Left ventricle myocardium superior (tissue), 1 donor: Measurements from ENCODE around the gene KLK14. TPM values are rescaled to one million over a fixed set of nuclear protein-coding genes. Genes with fewer than 3 reads are reported as not detected.

Experiments
- ATAC-seq: fragments of 200-7000 bp; cut with Tn5 transposase; one replicate; pipeline ENCODE4 v1.9.1; 2020; ENCODE audit warnings: mild to moderate bottlenecking, moderate library complexity
- DNase-seq: peaks from one replicate; pipeline ENCODE4 v3.0.0-alpha.2; 2020
- intact Hi-C: fragments of 100-400 bp; cut with micrococcal nuclease; formaldehyde crosslinking; loops from one replicate; pipeline ENCODE4 v1.11.0; 2022
- long read RNA-seq: library from polyadenylated mRNA; unstranded; transcript quantifications from one replicate; pipeline ENCODE4 v2.0.0, GENCODE V29; 2021
- total RNA-seq: library from RNA; stranded (reverse); fragmentation: NEBNext Ultra II Directional; extraction: Animal tissue kit (Norgen Biotek cat#: 25700); gene quantifications from one replicate; pipeline ENCODE4 v1.2.1, GENCODE V29; 2021
- donor health status: DM: no; HTN: yes; CAD: no; lungs with severe emphysema.

KLK14 gene
- total RNA-seq: 0.89 TPM
- long read RNA-seq: 0 reads

DNA sequence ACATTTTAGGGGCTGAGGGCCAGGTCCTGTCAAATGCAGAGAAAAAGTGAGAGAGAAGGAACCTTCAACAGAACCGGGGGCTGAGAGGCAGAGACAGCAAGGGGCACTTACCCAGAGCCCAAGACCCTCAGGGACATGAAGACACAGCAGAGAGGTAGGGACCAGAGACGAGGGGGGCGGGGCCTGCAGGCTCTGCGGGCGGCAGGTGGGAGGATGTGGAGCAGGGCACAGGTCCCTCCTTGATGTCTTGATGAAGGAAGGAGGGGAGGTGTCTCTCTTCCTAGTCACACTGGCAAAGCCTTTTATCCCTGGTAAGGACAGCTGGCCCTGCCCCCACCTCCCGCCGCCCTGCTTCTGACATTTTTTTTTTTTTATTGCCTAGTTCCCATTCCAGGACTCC, at the start of gene KLK14:
TSS of gene KLK14 (minus strand) at position 277 of the 400 bp plus-strand sequence. CDS start at position 4, 273 bp downstream.
- DNase-seq (no peak), ATAC-seq (no peak)
- intact Hi-C loops: no loop called here

- DNase-seq: peak; percentile 78
- intact Hi-C loops: no loop called here
- peak; percentile 88 for ATAC-seq
Observed at GRCh38 chr19:51131780-51132680, 49.3 kb upstream of the KLK14 start.

DNA sequence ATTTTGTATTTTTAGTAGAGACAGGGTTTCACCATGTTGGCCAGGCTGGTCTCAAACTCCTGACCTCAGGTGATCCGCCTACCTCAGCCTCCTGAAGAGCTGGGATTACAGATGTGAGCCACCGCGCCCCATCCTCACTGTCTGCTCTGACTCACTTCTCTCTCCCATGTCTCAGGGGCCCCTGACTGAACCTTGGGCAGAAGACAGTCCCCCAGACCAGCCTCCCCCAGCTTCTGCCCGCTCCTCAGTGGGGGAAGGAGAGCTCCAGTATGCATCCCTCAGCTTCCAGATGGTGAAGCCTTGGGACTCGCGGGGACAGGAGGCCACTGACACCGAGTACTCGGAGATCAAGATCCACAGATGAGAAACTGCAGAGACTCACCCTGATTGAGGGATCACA, 47.0 kb upstream of the KLK14 start:
- DNase-seq (no peak), ATAC-seq (no peak)
- intact Hi-C loops: no loop called here

- ATAC-seq (no peak), DNase-seq (no peak)
- intact Hi-C loops: no loop called here
Observed at GRCh38 chr19:51128227-51128626, 45.5 kb upstream of the KLK14 start.

DNA sequence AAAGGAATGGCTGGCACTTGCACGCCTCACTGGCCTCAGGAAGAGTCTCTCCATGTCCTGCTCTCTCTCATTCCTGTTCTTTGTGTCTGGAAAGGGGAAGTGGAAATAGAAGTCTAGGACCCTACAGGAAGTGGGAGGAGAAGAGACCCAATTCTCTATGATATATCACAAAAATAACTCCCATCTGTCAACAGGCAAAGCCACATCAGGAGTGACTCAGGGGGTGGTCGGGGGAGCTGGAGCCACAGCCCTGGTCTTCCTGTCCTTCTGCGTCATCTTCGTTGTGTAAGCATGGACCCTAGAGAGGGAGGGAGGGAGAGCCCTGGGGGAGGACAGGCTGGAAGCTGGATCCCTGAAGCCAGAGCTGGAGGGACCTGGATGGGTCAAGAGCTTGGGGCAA, 45.1 kb upstream of the KLK14 start:
- ATAC-seq (peak; percentile 11), DNase-seq (no peak)
- intact Hi-C loops: no loop called here

DNA sequence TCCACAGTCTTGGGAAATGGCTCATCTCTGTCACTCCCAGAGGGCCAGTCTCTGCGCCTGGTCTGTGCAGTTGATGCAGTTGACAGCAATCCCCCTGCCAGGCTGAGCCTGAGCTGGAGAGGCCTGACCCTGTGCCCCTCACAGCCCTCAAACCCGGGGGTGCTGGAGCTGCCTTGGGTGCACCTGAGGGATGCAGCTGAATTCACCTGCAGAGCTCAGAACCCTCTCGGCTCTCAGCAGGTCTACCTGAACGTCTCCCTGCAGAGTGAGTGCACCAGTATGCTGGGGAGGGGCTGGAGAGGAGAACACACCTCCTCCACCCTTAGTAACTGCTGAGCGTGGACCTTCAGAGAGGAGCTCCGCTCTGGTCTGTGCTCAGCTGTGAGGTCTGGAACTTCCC, 44.3 kb upstream of the KLK14 start:
- ATAC-seq (no peak), DNase-seq (no peak)
- intact Hi-C loops: no loop called here

DNA sequence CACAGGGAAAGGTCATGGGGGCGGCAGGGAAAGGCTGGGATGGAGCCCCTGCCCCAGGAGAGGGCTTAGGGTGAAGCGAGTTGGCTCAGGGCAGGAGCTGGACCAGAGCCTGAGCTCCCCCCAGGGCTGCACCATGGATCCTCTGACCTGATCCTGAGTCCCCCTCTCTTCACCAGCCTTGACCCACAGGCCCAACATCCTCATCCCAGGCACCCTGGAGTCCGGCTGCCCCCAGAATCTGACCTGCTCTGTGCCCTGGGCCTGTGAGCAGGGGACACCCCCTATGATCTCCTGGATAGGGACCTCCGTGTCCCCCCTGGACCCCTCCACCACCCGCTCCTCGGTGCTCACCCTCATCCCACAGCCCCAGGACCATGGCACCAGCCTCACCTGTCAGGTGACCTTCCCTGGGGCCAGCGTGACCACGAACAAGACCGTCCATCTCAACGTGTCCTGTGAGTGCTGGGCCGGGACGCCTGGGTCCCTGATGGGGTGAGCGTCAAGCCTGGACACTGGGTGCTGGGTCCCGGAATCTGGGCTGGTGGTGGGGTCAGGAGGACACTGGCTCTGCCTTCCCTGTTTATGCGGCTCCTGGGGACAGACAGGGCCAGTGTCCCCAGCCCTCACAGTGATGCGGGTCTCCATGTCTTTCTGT, 42.9 kb upstream of the KLK14 start:
- DNase-seq (no peak), ATAC-seq (no peak)
- intact Hi-C loops: no loop called here

DNA sequence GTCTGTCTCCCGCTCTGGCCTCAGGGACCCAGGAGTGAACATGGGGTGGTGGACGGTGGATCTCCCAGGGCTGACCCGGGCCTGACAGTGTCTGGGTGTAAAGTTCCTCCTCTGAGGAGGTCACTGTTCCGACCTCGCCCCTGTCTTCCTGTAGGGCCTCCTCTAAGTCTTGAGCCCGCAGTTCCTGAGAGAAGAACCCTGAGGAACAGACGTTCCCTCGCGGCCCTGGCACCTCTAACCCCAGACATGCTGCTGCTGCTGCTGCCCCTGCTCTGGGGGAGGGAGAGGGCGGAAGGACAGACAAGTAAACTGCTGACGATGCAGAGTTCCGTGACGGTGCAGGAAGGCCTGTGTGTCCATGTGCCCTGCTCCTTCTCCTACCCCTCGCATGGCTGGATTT, 42.0 kb upstream of the KLK14 start, which contains the start of gene SIGLEC9:
TSS of gene SIGLEC9 (plus strand) at position 178 of the 400 bp plus-strand sequence. CDS start at position 247, 69 bp downstream.
- DNase-seq (peak; percentile 72), ATAC-seq (peak; percentile 54)
- intact Hi-C loops: no loop called here

- intact Hi-C loops: no loop called here
- DNase-seq (no peak), ATAC-seq (no peak)
Observed at GRCh38 chr19:51124216-51124615, 41.5 kb upstream of the KLK14 start.

- ATAC-seq (no peak), DNase-seq (no peak)
- intact Hi-C loops: no loop called here
Observed at GRCh38 chr19:51123802-51124201, 41.1 kb upstream of the KLK14 start.

GRCh38 chr19:51123381-51123800, 40.7 kb upstream of the KLK14 start:
- peak; percentile 51 for ATAC-seq
- intact Hi-C loops: no loop called here
- peak; percentile 46 for DNase-seq

GRCh38 chr19:51122112-51122981, 39.7 kb upstream of the KLK14 start:
- ATAC-seq (peak; percentile 6), DNase-seq (no peak)
- intact Hi-C loops: no loop called here

DNA sequence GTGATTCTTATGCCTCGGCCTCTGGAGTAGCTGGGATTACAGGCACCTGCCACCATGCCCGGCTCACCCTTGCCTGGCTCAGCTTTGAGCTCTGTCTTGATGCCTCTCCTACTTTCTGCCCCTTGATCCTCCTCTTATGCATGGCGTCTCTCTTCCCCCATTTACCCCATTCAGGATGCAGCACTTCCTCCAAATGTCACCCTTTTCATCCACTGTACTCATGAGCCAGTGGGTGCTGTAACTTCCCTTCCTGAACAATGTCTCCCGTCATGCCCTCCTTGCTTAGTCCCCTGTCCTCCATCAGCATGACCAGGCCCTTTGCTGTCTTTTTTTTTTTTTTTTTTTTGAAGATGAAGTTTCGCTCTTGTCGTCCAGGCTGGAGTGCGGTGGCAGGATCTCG, 38.6 kb upstream of the KLK14 start:
- no peak for ATAC-seq
- DNase-seq: no peak
- intact Hi-C loops: no loop called here

- no peak for ATAC-seq
- no peak for DNase-seq
- intact Hi-C loops: no loop called here
Observed at GRCh38 chr19:51120160-51120559, 37.5 kb upstream of the KLK14 start.

DNA sequence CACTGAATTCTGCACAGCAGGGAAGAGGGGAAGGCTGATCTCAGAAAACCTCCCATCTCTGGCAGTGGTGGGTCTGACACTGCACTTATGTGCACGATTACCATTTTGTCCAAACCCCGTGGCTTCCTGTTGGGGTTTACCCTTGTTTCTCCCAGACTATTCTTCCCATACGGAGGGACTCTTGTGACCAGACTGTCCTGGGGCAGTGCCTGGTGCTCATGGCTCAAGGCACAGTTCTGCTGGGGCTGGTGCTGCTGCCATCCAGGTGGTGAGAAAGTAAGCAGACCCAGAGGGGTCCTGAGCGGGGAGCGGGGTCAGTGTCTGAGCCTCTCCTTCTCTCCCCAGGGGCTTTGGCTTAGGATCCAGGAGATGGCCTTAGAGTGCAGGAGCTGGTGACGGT, 36.9 kb upstream of the KLK14 start:
- ATAC-seq: no peak
- no peak for DNase-seq
- intact Hi-C loops: no loop called here

DNA sequence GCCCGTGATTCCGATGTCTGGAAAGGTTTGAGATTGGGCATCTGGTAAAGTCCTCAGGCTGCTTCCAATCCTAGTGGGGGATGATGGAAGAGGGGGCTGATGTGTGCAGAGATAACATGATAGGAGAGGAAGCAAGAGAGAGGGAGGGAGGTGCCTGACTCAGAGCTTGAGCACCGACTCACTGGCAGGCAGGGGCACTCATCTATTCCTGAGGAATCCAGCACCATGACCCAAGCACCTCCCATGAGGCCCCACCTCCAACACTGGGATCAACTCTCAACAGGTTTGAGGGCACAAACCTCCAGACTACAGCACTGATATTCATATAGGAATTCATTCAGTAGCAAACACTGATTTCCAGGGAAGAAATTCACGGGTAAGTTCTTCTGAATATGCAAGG, 36.4 kb upstream of the KLK14 start:
- intact Hi-C loops: no loop called here
- ATAC-seq (no peak), DNase-seq (no peak)

GRCh38 chr19:51116736-51117286, 34.1 kb upstream of the KLK14 start:
- no peak for DNase-seq
- intact Hi-C loops: no loop called here

DNA sequence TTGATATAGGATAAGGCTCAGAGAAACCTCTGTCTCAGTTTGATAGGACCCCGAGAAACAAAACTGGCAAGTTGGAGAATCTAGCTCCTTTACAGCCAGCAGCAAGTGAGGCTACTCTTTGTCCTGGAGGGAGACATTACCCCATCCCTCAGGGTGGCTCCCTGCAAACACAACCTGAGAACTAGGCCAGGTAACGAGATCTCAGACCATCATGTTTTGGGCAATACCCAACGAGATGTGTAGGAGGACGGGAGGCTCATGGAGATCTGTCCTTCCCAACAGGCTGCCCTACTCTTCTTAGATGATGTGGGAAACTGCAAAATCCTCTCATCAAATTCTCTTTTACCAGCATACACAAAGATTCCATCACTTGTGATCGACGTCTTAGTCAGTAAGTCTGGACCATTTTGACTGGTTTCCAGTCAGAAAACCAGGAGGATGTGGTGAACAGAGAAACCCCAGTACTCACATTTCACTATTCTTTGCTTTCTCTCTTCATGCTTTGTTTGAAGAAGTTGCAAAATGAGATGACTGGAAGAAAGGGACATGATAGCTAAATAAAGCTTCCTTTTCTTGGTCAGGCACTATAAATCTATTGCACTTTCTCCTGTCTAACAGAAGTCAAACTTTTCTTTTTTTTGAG, 31.5 kb upstream of the KLK14 start:
- DNase-seq: no peak
- no peak for ATAC-seq
- intact Hi-C loops: no loop called here

More at GRCh38 chr19:51116736-51117286, 34.1 kb upstream of the KLK14 start:
- ATAC-seq: no peak

DNA sequence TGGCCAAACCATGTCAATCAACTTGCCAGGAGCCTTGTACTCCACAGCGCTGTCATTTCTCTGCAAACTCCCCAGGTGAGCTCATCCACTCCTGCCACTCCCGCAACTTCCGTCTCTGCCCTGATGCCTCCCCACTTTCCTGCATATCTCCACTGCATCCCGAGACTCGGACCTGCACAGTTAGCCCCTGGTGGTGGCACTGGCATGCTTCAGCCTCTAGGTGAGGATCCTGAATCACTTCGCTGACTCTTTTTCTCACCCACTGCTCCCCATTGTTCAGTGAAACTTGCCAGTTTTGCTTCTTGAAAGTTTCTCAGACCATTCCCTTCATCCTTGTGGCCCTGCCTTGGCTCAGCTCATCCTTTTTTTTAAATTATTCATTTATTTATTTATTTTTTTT, 28.9 kb upstream of the KLK14 start:
- DNase-seq: no peak
- intact Hi-C loops: no loop called here
- no peak for ATAC-seq
